Upper lobe of left lung (tissue), 4 donors: ENCODE data around the gene CCDC178.

Experiments used
- CTCF ChIP-seq, 6 experiments: fragments of 450-650 bp in 4 of 6; fragments of 200-600 bp in 2 of 6; sonication (generic) in 2 of 6; IDR thresholded peaks; one replicate each; pipeline ENCODE4 v1.5.1; 2016 to 2019; ENCODE audit warnings: antibody characterized with exemption in 6 of 6
- EP300 ChIP-seq, 4 donors: sonication (generic); formaldehyde crosslinking; IDR thresholded peaks; one replicate each; pipeline ENCODE4 v1.5.1; 2017; ENCODE audit warnings: antibody characterized with exemption in 4 of 4, control low read depth in 2 of 4
- POLR2A ChIP-seq, 4 donors: fragments of 450-650 bp; IDR thresholded peaks; one replicate each; pipeline ENCODE4 v1.5.1; 2016 to 2017; ENCODE audit warnings: antibody characterized with exemption in 4 of 4, mild to moderate bottlenecking in 2 of 4
- POLR2AphosphoS5 ChIP-seq, 2 donors: sonication (generic); formaldehyde crosslinking; IDR thresholded peaks; one replicate each; pipeline ENCODE4 v1.5.1; 2017; ENCODE audit warnings: antibody characterized with exemption in 2 of 2

- no peak for TF ChIP-seq CTCF (IDR thresholded peaks at IDR 0.05)
- TF ChIP-seq EP300 (IDR thresholded peaks at IDR 0.05), result no peak
- no peak for TF ChIP-seq POLR2AphosphoS5 (IDR thresholded peaks at IDR 0.05)
- TF ChIP-seq POLR2A (IDR thresholded peaks at IDR 0.05), result no peak
These were observed 442.2 kb downstream of the CCDC178 start for GRCh38 chr18:32998285-32998684.
